HCT116 (cell line): ENCODE results near the gene PRMT3. TPM values are rescaled to one million over a fixed set of nuclear protein-coding genes. Genes with fewer than 3 reads are reported as not detected.

Experiments used
- ATAC-seq: fragments of 200-7000 bp; cut with Tn5 transposase; 2 replicates; pipeline ENCODE4 v1.9.1; 2020; ENCODE audit warnings: mild to moderate bottlenecking, moderate library complexity
- BruUV-seq: library from RNA; stranded (reverse); fragments of 400-500 nt; replicated peaks from 2 replicates; lab custom pipeline; 2021; lab: Mats Ljungman, UMichigan
- CTCF ChIA-PET: fragments of 300-600 bp; sonication (Branson Sonifier 250); formaldehyde crosslinking; loops from one replicate; lab custom pipeline; 2021; ENCODE audit warnings: antibody characterized with exemption; lab: Charles Lee
- POLR2A ChIA-PET: fragments of 300-600, 350-600 bp; sonication (Branson Sonifier 250); formaldehyde crosslinking; loops from one replicate; lab custom pipeline; 2021; ENCODE audit warnings: antibody characterized with exemption; lab: Charles Lee
- RAD21 ChIA-PET, 2 experiments: fragments of 300-600 bp; sonication (Branson Sonifier 250); formaldehyde crosslinking; loops; one replicate each; lab custom pipeline; 2023; ENCODE audit warnings: low total read pairs in 2 of 2; ENCODE audit not compliant: uncharacterized antibody in 2 of 2, unreplicated experiment in 2 of 2, low non-redundant PET in 1 of 2; lab: Charles Lee
- DNase-seq: peaks from one replicate; pipeline ENCODE4 v3.0.0-alpha.2; 2010; ENCODE audit warnings: low read depth, low spot score
- H2AFZ ChIP-seq: fragments of 200-600 bp; shearing (Covaris generic), sonication (generic); 2 replicates; pipeline ENCODE4 v1.6.1; 2017; ENCODE audit warnings: low read depth, mixed run types, mixed read lengths, antibody characterized with exemption, low read length; ENCODE audit not compliant: poor library complexity, severe bottlenecking
- H3K27ac ChIP-seq: 2 replicates; pipeline ENCODE4 v1.5.1; 2012; ENCODE audit warnings: low read depth, low read length
- H3K27me3 ChIP-seq: fragments of 200-600 bp; sonication (generic); 2 replicates; pipeline ENCODE4 v1.6.1; 2016; ENCODE audit warnings: mixed run types, low read length, mixed read lengths; ENCODE audit not compliant: insufficient read depth
- H3K36me3 ChIP-seq, 2 experiments: fragments of 200-500 bp in 1 of 2; fragments of 200-600 bp in 1 of 2; sonication (Bioruptor generic) in 1 of 2; sonication (generic) in 1 of 2; 2 replicates each; pipeline versions ENCODE4 v1.5.1 to v1.6.1; 2014 to 2016; ENCODE audit warnings: low read length in 2 of 2, inconsistent platforms in 1 of 2, mixed read lengths in 1 of 2, mixed run types in 1 of 2; ENCODE audit not compliant: insufficient read depth in 2 of 2, control insufficient read depth in 1 of 2
- H3K4me1 ChIP-seq, 2 experiments: fragments of 200-600 bp in 1 of 2; sonication (generic) in 1 of 2; 2 replicates each; pipeline versions ENCODE4 v1.5.1 to v1.6.1; 2012 to 2017; ENCODE audit warnings: low read length in 2 of 2, inconsistent platforms in 1 of 2, mild to moderate bottlenecking in 1 of 2, mixed read lengths in 1 of 2, mixed run types in 1 of 2, moderate library complexity in 1 of 2; ENCODE audit not compliant: insufficient read depth in 2 of 2, control insufficient read depth in 1 of 2
- H3K4me2 ChIP-seq: fragments of 200-600 bp; sonication (generic); 2 replicates; pipeline ENCODE4 v1.6.1; 2017; ENCODE audit warnings: mixed run types, low read length, mixed read lengths
- H3K4me3 ChIP-seq, 2 experiments: fragments of 200-600 bp in 1 of 2; sonication (generic) in 1 of 2; replicated peaks in 1 of 2; 2 replicates each; pipeline ENCODE4 v1.5.1; 2011 to 2016; ENCODE audit warnings: low read length in 2 of 2, control low read depth in 1 of 2, low read depth in 1 of 2, mild to moderate bottlenecking in 1 of 2, mixed read lengths in 1 of 2, mixed run types in 1 of 2
- H3K79me2 ChIP-seq: fragments of 200-600 bp; sonication (generic); 2 replicates; pipeline ENCODE4 v1.6.1; 2017; ENCODE audit warnings: mild to moderate bottlenecking, mixed run types, low read length, moderate library complexity, mixed read lengths; ENCODE audit not compliant: insufficient read depth
- H3K9ac ChIP-seq: fragments of 200-600 bp; sonication (generic); 2 replicates; pipeline ENCODE4 v1.6.1; 2016; ENCODE audit warnings: low read length, mixed read lengths
- H3K9me2 ChIP-seq: fragments of 200-600 bp; sonication (generic), shearing (Covaris generic); 2 replicates; pipeline ENCODE4 v1.6.1; 2017; ENCODE audit warnings: mixed run types, mild to moderate bottlenecking, moderate library complexity; ENCODE audit not compliant: insufficient read depth
- H3K9me3 ChIP-seq, 2 experiments: fragments of 200-500 bp in 1 of 2; fragments of 200-600 bp in 1 of 2; sonication (Bioruptor generic) in 1 of 2; sonication (generic) in 1 of 2; 2 replicates each; pipeline ENCODE4 v1.6.1; 2014 to 2017; ENCODE audit warnings: low read length in 2 of 2, mixed read lengths in 2 of 2, inconsistent platforms in 1 of 2, low read depth in 1 of 2, mild to moderate bottlenecking in 1 of 2, mixed run types in 1 of 2, moderate library complexity in 1 of 2; ENCODE audit not compliant: control insufficient read depth in 1 of 2, insufficient read depth in 1 of 2
- H4K20me1 ChIP-seq: fragments of 200-600 bp; sonication (generic), shearing (Covaris generic); 2 replicates; pipeline ENCODE4 v1.6.1; 2017; ENCODE audit warnings: mixed run types, mild to moderate bottlenecking, moderate library complexity; ENCODE audit not compliant: insufficient read depth
- CBX3 ChIP-seq: IDR thresholded peaks from 2 replicates; pipeline ENCODE4 v1.6.1; 2012; ENCODE audit warnings: low read depth
- CEBPB ChIP-seq: IDR thresholded peaks from 2 replicates; pipeline ENCODE4 v1.6.1; 2012; ENCODE audit warnings: low read depth
- CTCF ChIP-seq, 3 experiments: fragments of 200-600 bp in 1 of 3; sonication (generic) in 1 of 3; IDR thresholded peaks in 2 of 3; conservative IDR thresholded peaks in 1 of 3; 2 replicates each; pipeline ENCODE4 v1.5.1; 2012 to 2017; ENCODE audit warnings: low read depth in 2 of 3, low read length in 2 of 3, antibody characterized with exemption in 1 of 3, borderline replicate concordance in 1 of 3, control low read depth in 1 of 3, mild to moderate bottlenecking in 1 of 3, mixed read lengths in 1 of 3, mixed run types in 1 of 3, moderate library complexity in 1 of 3; ENCODE audit not compliant: insufficient read depth in 1 of 3
- ELF1 ChIP-seq: IDR thresholded peaks from 2 replicates; pipeline ENCODE4 v1.6.1; 2012; ENCODE audit warnings: low read depth, borderline replicate concordance
- EZH2 ChIP-seq: fragments of 200-600 bp; sonication (generic); IDR thresholded peaks from 2 replicates; pipeline ENCODE4 v1.6.1; 2017; ENCODE audit warnings: antibody characterized with exemption, mixed run types
- EZH2phosphoT487 ChIP-seq: fragments of 200-600 bp; IDR thresholded peaks from 2 replicates; pipeline ENCODE4 v1.6.1; 2018; ENCODE audit warnings: antibody characterized with exemption, borderline replicate concordance
- FOSL1 ChIP-seq: IDR thresholded peaks from 2 replicates; pipeline ENCODE4 v1.6.1; 2012; ENCODE audit warnings: low read depth
- JUND ChIP-seq: IDR thresholded peaks from 2 replicates; pipeline ENCODE4 v1.6.1; 2012
- MAX ChIP-seq: IDR thresholded peaks from 2 replicates; pipeline ENCODE4 v1.6.1; 2012
- POLR2AphosphoS5 ChIP-seq: IDR thresholded peaks from 2 replicates; pipeline ENCODE4 v1.6.1; 2011; ENCODE audit warnings: mild to moderate bottlenecking, low read depth, low read length, moderate library complexity
- RAD21 ChIP-seq: IDR thresholded peaks from 2 replicates; pipeline ENCODE4 v1.6.1; 2012; ENCODE audit warnings: low read depth, mild to moderate bottlenecking
- REST ChIP-seq: IDR thresholded peaks from 2 replicates; pipeline ENCODE4 v1.6.1; 2012; ENCODE audit warnings: low read depth
- SIN3A ChIP-seq: IDR thresholded peaks from 2 replicates; pipeline ENCODE4 v1.6.1; 2012; ENCODE audit warnings: low read depth
- SP1 ChIP-seq: IDR thresholded peaks from 2 replicates; pipeline ENCODE4 v1.6.1; 2012; ENCODE audit warnings: low read depth
- SRF ChIP-seq: IDR thresholded peaks from 2 replicates; pipeline ENCODE4 v1.6.1; 2012; ENCODE audit warnings: low read depth
- TCF7L2 ChIP-seq: IDR thresholded peaks from 2 replicates; pipeline ENCODE4 v1.7.0; 2011; ENCODE audit warnings: borderline replicate concordance, inconsistent platforms; ENCODE audit not compliant: insufficient read depth, insufficient read length; ENCODE audit errors: extremely low read depth
- ZFX ChIP-seq: fragments of 450-650 bp; IDR thresholded peaks from 2 replicates; pipeline ENCODE4 v1.6.1; 2017
- ZNF274 ChIP-seq: fragments of 200-500 bp; sonication (Bioruptor generic); IDR thresholded peaks from 2 replicates; pipeline ENCODE4 v1.6.1; 2014; ENCODE audit warnings: mild to moderate bottlenecking, low read depth, low read length, inconsistent platforms
- intact Hi-C: fragments of 100-400 bp; cut with micrococcal nuclease; formaldehyde crosslinking; loops from 2 replicates; pipeline ENCODE4 v1.10.0; 2022
- total RNA-seq: library from RNA; stranded (reverse); gene quantifications from one replicate; pipeline ENCODE4 v1.2.1, GENCODE V29; 2021; ENCODE audit not compliant: unreplicated experiment

The PRMT3 gene
- total RNA-seq, 1 experiment from 2014 or later: 24.3 TPM

GRCh38 chr11:20367313-20367948, 20.1 kb upstream of the PRMT3 start:
- H3K4me1 ChIP-seq: peaks cover 26 to 57% of the 10 kb centered on the region in 2 experiments
- POLR2A ChIA-PET: no interaction called here
- H2AFZ ChIP-seq: no peak overlapping the region

More at GRCh38 chr11:20367313-20367948, 20.1 kb upstream of the PRMT3 start:
- peak overlapping the region; percentile 53 for H3K27ac ChIP-seq
- H3K36me3 ChIP-seq: no peaks in the 10 kb centered on the region
- peak overlapping the region; percentile 67 for H3K4me2 ChIP-seq
- intact Hi-C loops: no loop called here
- no peaks in the 10 kb centered on the region for H3K9me2 ChIP-seq
- H3K27me3 ChIP-seq: no peaks in the 10 kb centered on the region
- no peaks in the 10 kb centered on the region for H3K9me3 ChIP-seq
- BruUV-seq: no TSS peak
- peak overlapping the region; percentile 51 for H3K9ac ChIP-seq
- H3K79me2 ChIP-seq: peaks cover 12% of the 10 kb centered on the region; the same call in 1 of the 2 replicates
- ChIA-PET RAD21 (no interaction called here), CTCF (interaction anchor here (1.1 to 1.9 kb wide), 3 partner anchors 12 to 240 kb away, joined by 4 to 5 read pairs (median 4); no protein-coding TSS in a partner anchor)
- TF ChIP-seq CBX3: peak; percentile 67; the same call in 1 of the 2 replicates
- TF ChIP-seq SIN3A: peak; percentile 74
- no peak for TF ChIP-seq REST
- TF ChIP-seq TCF7L2: peak; percentile 41
- TF ChIP-seq SRF: peak; percentile 63
- TF ChIP-seq EZH2: no peak
- TF ChIP-seq POLR2AphosphoS5: peak; percentile 35; the same call in 1 of the 2 replicates
- no peak; the same call in none of the 2 replicates for TF ChIP-seq MAX
- TF ChIP-seq SP1: peak; percentile 75
- no peak for TF ChIP-seq ZNF274
- TF ChIP-seq FOSL1: peak; percentile 98
- no peak for TF ChIP-seq EZH2phosphoT487
- no peak for TF ChIP-seq ZFX
- TF ChIP-seq CEBPB: peak; percentile 81
- TF ChIP-seq JUND: peak; percentile 98
- no peak for TF ChIP-seq RAD21
- no peak for TF ChIP-seq CTCF (IDR thresholded peaks at IDR 0.05 in 2 of 3, conservative IDR thresholded peaks at IDR 0.05 in 1 of 3; ENCODE audit: borderline replicate concordance in 1 of 3, insufficient read depth in 1 of 3, low read depth in 2 of 3, low read length in 2 of 3)
- no peak for TF ChIP-seq ELF1
- peak; percentile 64 for DNase-seq
- no peaks in the 10 kb centered on the region for H4K20me1 ChIP-seq
- H3K4me3 ChIP-seq: peak overlapping the region; percentile 13 to 19; a peak in 2 of 4 replicates
- peak; percentile 49 for ATAC-seq
